GM13977 (cell line): ENCODE measurements around the gene ABCA7.
"Not testable (repeated sequence)": the region's sequence is repeated elsewhere in the genome, so short reads cannot be mapped to it uniquely, and the experiment has no call there.

Source experiments
- DNase-seq: peaks from one replicate; pipeline ENCODE4 v3.0.0; 2012; ENCODE audit warnings: low spot score
- in situ Hi-C: fragments of 300-500 bp; cut with MboI; formaldehyde crosslinking; loops from one replicate; pipeline ENCODE4 v1.12.0; 2022; ENCODE audit warnings: low sequenced_read_pairs, low pct_unique_long_range_greater_than_20kb, mixed read lengths, inconsistent platforms; ENCODE audit not compliant: unreplicated experiment
- TF ChIP-seq, protein P1 (sequence below): IDR thresholded peaks from 2 replicates; pipeline ENCODE4 v1.5.1; 2012; ENCODE audit warnings: mild to moderate bottlenecking, control low read depth; ENCODE audit not compliant: insufficient read depth; ENCODE audit errors: extremely low read depth, missing control alignments

Gene ABCA7

DNA sequence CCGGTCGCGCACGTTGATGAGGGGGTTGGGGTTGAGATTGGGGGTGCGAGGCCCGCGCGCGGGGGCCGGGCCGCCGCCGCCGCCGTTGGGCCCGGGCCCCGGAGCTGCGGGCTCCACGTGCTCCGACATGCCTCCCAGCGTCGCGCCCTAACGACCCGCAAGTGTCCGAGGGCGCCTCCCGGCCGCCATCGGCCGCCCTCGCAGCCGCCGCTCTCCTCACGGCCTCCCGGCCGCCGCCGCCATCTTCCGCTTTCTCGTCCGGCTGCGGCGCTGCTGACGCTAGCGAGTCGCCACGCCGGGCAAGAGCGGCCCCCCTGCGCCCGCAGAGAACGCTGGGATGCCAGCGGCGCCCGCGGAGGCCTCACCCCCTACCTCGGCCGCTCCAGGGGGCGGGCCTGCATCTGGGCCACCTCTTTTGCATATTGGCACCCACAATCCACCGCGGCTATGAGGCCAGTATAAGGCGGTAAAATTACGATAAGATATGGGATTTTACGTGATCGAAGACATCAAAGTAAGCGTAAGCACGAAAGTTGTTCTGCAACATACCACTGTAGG lies 19.0 kb upstream of the ABCA7 start, which contains the start of gene TMEM259:
TSS of gene TMEM259 (minus strand) at position 256 of the 558 bp plus-strand sequence. CDS start at position 129, 127 bp downstream.
- in situ Hi-C loops = no loop called here
- DNase-seq = peak; percentile 100
- TF ChIP-seq, protein P1, sequence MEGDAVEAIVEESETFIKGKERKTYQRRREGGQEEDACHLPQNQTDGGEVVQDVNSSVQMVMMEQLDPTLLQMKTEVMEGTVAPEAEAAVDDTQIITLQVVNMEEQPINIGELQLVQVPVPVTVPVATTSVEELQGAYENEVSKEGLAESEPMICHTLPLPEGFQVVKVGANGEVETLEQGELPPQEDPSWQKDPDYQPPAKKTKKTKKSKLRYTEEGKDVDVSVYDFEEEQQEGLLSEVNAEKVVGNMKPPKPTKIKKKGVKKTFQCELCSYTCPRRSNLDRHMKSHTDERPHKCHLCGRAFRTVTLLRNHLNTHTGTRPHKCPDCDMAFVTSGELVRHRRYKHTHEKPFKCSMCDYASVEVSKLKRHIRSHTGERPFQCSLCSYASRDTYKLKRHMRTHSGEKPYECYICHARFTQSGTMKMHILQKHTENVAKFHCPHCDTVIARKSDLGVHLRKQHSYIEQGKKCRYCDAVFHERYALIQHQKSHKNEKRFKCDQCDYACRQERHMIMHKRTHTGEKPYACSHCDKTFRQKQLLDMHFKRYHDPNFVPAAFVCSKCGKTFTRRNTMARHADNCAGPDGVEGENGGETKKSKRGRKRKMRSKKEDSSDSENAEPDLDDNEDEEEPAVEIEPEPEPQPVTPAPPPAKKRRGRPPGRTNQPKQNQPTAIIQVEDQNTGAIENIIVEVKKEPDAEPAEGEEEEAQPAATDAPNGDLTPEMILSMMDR = no peak

DNA sequence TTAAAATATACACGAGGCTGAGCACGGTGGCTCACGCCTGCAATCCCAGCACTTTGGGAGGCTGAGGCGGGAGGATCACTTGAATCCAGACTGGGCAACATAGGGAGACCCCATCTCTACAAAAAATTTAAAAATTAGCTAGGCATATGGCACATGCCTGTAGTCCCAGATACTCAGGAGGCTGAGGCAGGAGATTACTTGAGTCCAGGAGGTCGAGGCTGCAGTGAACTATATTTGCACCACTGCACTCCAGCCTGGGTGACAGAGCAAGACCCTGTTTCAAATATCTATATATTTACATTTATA lies 16.1 kb upstream of the ABCA7 start:
- in situ Hi-C loops, DNase-seq: not testable (repeated sequence)

DNA sequence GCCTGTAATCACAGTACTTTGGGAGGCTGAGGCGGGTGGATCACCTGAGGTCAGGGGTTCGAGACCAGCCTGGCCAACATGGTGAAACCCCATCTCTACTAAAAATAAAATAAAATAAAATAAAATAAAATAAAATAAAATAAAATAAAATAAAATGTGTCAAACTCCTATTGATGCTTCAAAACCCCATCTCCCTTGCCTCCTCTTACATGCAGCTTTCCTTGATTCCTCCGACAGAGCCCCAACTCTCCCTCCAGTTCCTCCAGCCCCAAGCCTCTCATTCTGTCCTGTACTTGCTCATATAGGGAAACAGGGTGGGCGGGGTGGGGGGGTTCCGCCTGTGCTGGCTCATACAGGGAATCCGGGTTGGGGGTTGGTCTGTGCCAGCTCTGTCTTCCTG lies 14.8 kb upstream of the ABCA7 start:
- in situ Hi-C loops, DNase-seq: not testable (repeated sequence)

DNA sequence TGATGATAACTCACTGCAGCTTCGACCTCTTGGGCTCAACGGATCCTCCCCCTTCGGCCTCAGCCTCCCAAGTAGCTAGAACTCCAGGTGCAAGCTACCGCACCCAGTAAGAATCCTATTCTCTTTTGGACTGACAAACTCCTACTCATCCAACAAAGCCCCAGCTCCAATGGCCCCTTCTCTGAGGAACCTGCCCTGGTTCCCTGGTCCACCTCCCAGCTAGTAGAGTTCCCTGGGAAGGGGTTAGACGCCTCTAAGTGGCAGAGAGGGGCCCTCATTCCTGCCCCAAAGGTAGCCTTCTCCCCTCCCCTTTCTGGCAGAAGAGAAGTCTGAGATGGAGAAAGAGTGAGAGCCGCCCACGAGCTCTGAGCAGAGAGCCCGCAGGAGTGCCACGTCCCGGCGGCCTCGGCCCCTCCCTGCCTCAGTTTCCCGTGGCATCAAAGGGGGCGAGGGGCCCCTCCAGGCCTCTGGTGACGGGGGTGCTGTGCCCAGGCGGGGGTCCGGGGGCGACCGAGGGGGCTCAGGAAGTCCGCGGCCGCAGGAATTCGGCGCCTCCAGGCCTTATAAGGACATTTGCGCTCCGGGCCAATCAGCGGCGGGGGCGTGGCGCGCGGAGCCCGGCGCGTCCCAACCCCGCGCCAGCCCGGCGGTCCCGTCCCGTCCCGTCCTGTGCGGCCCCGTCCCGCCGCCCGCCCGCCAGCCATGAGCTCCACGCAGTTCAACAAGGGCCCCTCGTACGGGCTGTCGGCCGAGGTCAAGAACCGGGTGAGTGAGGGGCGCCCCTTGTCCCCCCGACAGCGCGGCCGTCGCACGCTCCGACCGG lies 13.7 kb upstream of the ABCA7 start, which contains the start of gene CNN2:
TSS of gene CNN2 (plus strand) at position 649 of the 823 bp plus-strand sequence. CDS start at position 703, 54 bp downstream.
- peak; percentile 92 for DNase-seq
- TF ChIP-seq, protein P1 = no peak
- in situ Hi-C loops = no loop called here

DNA sequence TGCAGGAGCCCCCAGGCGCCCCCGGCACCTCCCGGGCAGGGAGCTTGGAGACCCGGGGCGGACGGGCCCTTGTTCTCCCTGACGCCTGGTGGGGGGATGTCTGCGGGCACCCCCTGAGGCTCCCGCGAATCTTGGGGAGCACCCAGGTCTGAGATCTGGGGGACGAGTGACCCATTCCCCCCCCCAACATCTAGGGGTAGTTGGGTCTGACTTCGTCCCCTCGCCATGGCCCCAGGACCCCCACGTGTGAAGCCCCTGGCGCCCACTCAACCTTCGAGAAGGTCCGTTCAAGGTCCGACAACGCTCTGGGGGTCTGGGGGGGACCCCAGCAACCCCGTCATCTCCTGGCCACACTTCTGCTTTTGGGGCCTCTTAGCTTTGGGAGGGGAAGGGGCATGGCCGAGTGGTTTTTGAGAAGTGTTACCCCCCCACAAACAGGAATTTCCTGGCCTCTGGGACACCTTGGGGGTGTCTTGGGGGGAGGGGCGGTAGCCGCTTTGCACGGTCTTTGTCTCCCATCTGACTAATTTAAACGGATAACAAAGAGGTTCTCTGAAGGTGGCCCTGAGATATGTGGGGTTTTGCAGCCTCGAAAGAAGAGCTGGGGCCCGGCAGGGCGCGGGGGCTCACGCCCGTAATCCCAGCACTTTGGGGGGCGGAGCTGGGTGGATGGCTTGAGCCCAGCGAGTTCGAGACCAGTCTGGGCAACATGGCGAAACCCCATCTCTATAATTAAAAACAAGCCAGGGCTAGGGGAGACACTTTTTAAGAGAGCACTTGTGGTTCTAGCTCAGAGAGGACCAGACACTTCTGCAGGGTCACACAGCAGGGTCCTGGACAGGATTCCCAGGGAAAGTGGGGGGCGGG lies 12.9 kb upstream of the ABCA7 start:
- TF ChIP-seq, protein P1 = no peak
- no peak for DNase-seq
- in situ Hi-C loops = no loop called here

DNA sequence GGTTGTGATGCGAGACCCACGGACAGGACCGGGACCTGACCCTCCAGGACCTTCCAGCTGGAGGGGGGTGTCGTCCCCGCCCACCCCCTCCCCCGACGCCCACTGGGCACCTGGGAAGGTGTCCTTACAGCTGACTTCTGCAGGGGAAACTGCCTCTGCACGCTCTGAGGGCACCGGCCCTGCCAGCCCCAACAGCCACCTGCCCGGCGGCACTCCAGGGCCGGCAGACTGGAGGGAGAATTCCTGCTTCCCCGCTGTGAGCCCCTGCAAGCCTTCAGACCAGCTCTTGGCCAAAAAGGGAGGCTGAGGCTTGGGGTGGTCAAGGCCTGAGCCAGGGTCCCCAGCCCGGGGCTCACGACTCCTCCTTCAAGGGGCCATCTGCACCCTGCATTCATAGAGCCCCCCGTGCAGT lies 12.3 kb upstream of the ABCA7 start:
- TF ChIP-seq, protein P1 = no peak
- in situ Hi-C loops = no loop called here
- peak; percentile 56 for DNase-seq

DNA sequence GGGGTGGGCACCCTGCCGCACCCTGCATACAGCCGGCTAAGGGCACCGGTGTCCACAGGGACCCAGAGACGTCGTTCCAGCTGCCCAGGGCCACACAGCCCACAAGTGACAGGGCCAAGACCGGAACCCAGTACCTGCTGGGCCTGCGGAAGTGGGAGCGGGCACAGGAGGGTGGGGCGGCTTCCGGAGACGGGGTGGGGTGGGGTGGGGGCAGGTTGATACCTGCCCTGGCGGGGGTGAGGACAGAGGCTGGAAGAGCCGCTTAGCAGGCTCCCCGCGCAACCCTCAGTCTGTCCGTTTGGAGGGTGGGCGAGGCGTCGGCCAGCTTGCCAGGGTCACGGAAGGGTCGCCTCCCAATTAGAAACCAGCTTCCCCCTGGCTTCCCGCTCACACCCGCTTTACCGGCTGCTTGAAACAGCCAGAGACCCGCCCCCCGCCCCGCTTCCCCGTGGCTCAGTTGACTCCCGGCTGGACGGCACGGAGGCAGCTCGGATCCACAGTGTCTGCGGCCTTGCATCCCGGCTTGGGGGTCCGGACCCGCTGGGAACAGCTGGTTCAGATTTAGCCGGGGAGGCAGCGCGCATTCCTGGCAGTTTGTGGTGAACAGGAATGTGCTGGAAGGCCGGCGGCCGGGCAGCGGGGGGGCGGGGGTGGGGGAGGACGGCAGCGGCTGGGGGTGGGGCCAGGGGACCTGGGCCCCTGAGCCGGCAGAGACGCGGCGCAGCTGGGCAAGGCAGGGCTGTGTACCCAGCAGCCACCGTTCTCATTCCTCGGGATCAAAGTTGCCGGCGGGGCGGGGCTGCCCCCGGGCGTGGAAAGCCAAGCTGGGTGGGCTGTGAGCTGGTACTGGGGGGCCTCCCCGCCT lies 11.6 kb upstream of the ABCA7 start:
- TF ChIP-seq, protein P1 = no peak
- in situ Hi-C loops = no loop called here
- DNase-seq = peak; percentile 80
